EL (cell line): ENCODE results near the gene ORM2.
"Not testable (repeated sequence)": the region's sequence is repeated elsewhere in the genome, so short reads cannot be mapped to it uniquely, and the experiment has no call there.

Source experiments
- DNase-seq: peaks from one replicate; pipeline ENCODE4 v3.0.0-alpha.2; 2016

ORM2 gene

GRCh38 chr9:114315723-114316363, 13.8 kb upstream of the ORM2 start:
- no peak for DNase-seq

- no peak for DNase-seq
Observed at GRCh38 chr9:114316605-114317230, 13.0 kb upstream of the ORM2 start.

- no peak for DNase-seq
Observed at GRCh38 chr9:114317665-114318357, 11.9 kb upstream of the ORM2 start.

GRCh38 chr9:114318416-114318815, 11.3 kb upstream of the ORM2 start:
- DNase-seq: no peak

- DNase-seq: no peak
Observed at GRCh38 chr9:114319147-114319546, 10.5 kb upstream of the ORM2 start.

- DNase-seq: peak; percentile 76
Observed at GRCh38 chr9:114320710-114321109, 9.0 kb upstream of the ORM2 start.

- DNase-seq: peak; percentile 69
Observed at GRCh38 chr9:114321759-114322158, 7.9 kb upstream of the ORM2 start.

- peak; percentile 30 for DNase-seq
Observed at GRCh38 chr9:114322160-114322818, 7.4 kb upstream of the ORM2 start.

GRCh38 chr9:114322831-114323531, 6.7 kb upstream of the ORM2 start, which contains the start of gene ORM1:
Gene ORM1, plus strand, starts transcription at chr9:114323098. Its CDS starts 36 bp downstream, at chr9:114323134.
- DNase-seq: not testable (repeated sequence)

- DNase-seq: not testable (repeated sequence)
Observed at GRCh38 chr9:114323849-114324248, 5.8 kb upstream of the ORM2 start.

GRCh38 chr9:114324492-114324891, 5.2 kb upstream of the ORM2 start:
- DNase-seq: no peak

- not testable (repeated sequence) for DNase-seq
Observed at GRCh38 chr9:114324965-114325364, 4.7 kb upstream of the ORM2 start.

- DNase-seq: not testable (repeated sequence)
Observed at GRCh38 chr9:114325684-114326254, 3.9 kb upstream of the ORM2 start.

GRCh38 chr9:114327749-114328148, 1.9 kb upstream of the ORM2 start:
- no peak for DNase-seq

- not testable (repeated sequence) for DNase-seq
Observed at GRCh38 chr9:114328357-114328820, 1.3 kb upstream of the ORM2 start.

GRCh38 chr9:114328937-114329624, 588 bp upstream of the ORM2 start:
- not testable (repeated sequence) for DNase-seq

- no peak for DNase-seq
Observed at GRCh38 chr9:114330636-114331035, 967 bp downstream of the ORM2 start.

GRCh38 chr9:114331229-114332195, 1.8 kb downstream of the ORM2 start:
- not testable (repeated sequence) for DNase-seq

GRCh38 chr9:114332474-114333040, 2.9 kb downstream of the ORM2 start:
- DNase-seq: not testable (repeated sequence)

- not testable (repeated sequence) for DNase-seq
Observed at GRCh38 chr9:114333718-114334117, 4.0 kb downstream of the ORM2 start.
